Aorta (tissue), 5 donors: ENCODE data around the gene PLXNA1. TPM values are rescaled to one million over a fixed set of nuclear protein-coding genes. Genes with fewer than 3 reads are reported as not detected.
A peak's percentile ranks its signal among the peaks of the same experiment; 100 is the strongest.

Experiments
- ATAC-seq: fragments of 200-7000 bp; cut with Tn5 transposase; one replicate; pipeline ENCODE4 v1.9.1; 2022; ENCODE audit warnings: moderate library complexity; ENCODE audit not compliant: low FRiP score
- DNase-seq, 2 donors: peaks; one replicate each; pipeline ENCODE4 v3.0.0-alpha.2; 2020
- H3K27ac ChIP-seq, 2 donors: one replicate each; pipeline ENCODE4 v1.5.1; 2013; ENCODE audit warnings: low read length in 2 of 2, mild to moderate bottlenecking in 2 of 2, moderate library complexity in 2 of 2, control low read depth in 1 of 2, inconsistent platforms in 1 of 2, low read depth in 1 of 2
- H3K27me3 ChIP-seq, 2 donors: one replicate each; pipeline ENCODE4 v1.6.1; 2013; ENCODE audit warnings: control low read depth in 1 of 2, low read length in 1 of 2, mild to moderate bottlenecking in 1 of 2, moderate library complexity in 1 of 2; ENCODE audit not compliant: insufficient read depth in 2 of 2, control insufficient read depth in 1 of 2
- H3K36me3 ChIP-seq, 2 donors: one replicate each; pipeline ENCODE4 v1.6.1; 2013; ENCODE audit warnings: control low read depth in 1 of 2, low read length in 1 of 2, mild to moderate bottlenecking in 1 of 2; ENCODE audit not compliant: insufficient read depth in 2 of 2, control insufficient read depth in 1 of 2
- H3K4me1 ChIP-seq, 2 donors: one replicate each; pipeline ENCODE4 v1.6.1; 2013; ENCODE audit warnings: low read length in 2 of 2, control low read depth in 1 of 2, mild to moderate bottlenecking in 1 of 2, moderate library complexity in 1 of 2; ENCODE audit not compliant: insufficient read depth in 2 of 2, control insufficient read depth in 1 of 2
- H3K4me3 ChIP-seq, 2 donors: one replicate each; pipeline ENCODE4 v1.5.1; 2013; ENCODE audit warnings: low read length in 2 of 2, control low read depth in 1 of 2, mild to moderate bottlenecking in 1 of 2
- H3K9me3 ChIP-seq: one replicate; pipeline ENCODE4 v1.6.1; 2013; ENCODE audit warnings: mild to moderate bottlenecking, low read length; ENCODE audit not compliant: control insufficient read depth
- WGBS, 2 donors: extraction: QIAGEN DNeasy Blood & Tissue Kit; methylation state at CpG; one replicate each; pipeline ENCODE4 v1.1.7; 2013; 5-methylcytosine and 5-hydroxymethylcytosine counted together
- intact Hi-C, 2 donors: fragments of 100-400 bp; cut with DNase I; formaldehyde crosslinking; loops; one replicate each; pipeline versions ENCODE4 v1.14.2 to v1.15.0; 2022
- polyA plus RNA-seq, 2 donors: library from polyadenylated mRNA; stranded (reverse); fragments of 200-250 nt; gene quantifications; one replicate each; pipeline ENCODE4 v1.2.3, GENCODE V29; 2013
- total RNA-seq, 2 donors: library from RNA; stranded (reverse); fragmentation: NEBNext Ultra II Directional; extraction: Animal tissue kit (Norgen Biotek cat#: 25700); gene quantifications; one replicate each; pipeline ENCODE4 v1.2.1, GENCODE V29; 2021
- donor health status: healthy with polysubstance abuse.
- donor health status: Bipolar disorder and iron deficiency.
- donor health status: DM: no; HTN: no; CAD: no.
- donor health status: DM: no; HTN: no; CAD: no.
- donor health status: DM: yes; HTN: yes; CAD: no.

The PLXNA1 gene
- total and polyA plus RNA-seq, 4 donors = 6.0 to 51.3 (median 21.3) TPM

DNA sequence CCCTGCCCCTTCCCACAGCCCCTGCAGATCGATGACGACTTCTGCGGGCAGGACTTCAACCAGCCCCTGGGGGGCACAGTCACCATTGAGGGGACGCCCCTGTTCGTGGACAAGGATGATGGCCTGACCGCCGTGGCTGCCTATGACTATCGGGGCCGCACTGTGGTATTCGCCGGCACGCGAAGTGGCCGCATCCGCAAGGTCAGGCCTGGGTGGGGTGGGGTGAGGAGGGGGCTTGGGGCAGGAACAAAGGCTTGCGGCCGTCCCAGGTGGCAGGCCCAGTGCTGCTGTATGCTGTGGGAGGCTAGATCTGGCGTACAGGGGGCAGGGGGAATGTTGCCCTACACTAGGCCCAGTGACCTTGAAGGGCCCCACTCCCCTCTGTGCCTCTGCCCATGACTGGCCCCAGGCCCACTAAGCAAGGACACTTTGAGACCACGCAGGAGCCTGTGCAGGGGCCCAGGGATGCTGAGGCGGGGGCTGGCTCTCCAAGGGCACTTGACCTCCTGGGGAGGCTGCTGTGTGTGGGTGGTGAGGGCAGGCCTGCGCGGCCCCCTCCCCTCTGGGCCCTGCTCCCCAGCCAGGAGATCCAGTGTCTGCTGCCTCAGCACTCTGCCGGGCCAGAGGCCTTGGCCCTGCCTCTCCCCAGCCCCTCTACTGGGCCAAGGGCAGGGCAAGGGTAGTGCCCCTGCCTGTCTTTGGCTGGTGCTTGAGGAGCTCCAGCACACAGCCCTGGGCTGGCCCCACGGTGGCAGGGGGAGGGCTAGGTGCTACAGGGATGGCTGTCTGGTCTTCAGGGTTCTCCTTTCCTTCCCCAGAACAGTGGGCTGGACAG, 8.7 kb downstream of the PLXNA1 start:
- H3K27ac ChIP-seq = peak overlapping the region in 1 of 2 donors; percentile 7
- intact Hi-C loops = no loop called here
- 87 to 88% methylated on average over 24 of the region's 24 CpGs for WGBS, 2 donors
- no peak for ATAC-seq
- no peak for DNase-seq
- no peaks in the 10 kb centered on the region for H3K9me3 ChIP-seq
- peaks cover 0 to 4% of the 10 kb centered on the region in 2 donors for H3K4me1 ChIP-seq
- no peak overlapping the region for H3K4me3 ChIP-seq
- no peaks in the 10 kb centered on the region for H3K36me3 ChIP-seq
- H3K27me3 ChIP-seq = no peaks in the 10 kb centered on the region

DNA sequence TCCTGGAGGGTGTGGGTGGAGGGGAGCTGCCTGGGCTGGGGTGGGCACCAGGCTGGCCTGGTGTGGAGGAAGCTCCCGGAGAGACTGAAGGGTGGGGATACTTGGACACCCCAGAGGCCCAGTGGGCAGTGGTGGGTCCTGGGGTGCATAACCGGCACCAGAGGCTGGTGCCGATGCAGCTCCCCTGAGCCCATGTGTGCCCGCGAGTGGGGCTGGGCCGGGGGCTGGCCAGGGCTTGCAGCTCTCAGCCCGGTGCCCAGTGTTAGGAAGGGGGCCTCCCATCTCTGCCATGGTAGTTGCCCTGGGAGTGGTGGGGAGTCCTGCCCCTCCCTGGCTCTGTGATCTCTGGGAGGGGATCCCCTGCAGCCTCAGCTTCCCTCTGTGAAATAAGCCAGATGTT, 9.3 kb downstream of the PLXNA1 start:
- H3K4me3 ChIP-seq = no peak overlapping the region
- intact Hi-C loops = no loop called here
- WGBS, 2 donors = 87 to 90% methylated on average over 6 to 7 of the region's 7 CpGs
- H3K27ac ChIP-seq = peak overlapping the region in 1 of 2 donors; percentile 7
- H3K4me1 ChIP-seq = peaks cover 0 to 4% of the 10 kb centered on the region in 2 donors
- H3K27me3 ChIP-seq = no peaks in the 10 kb centered on the region
- DNase-seq = no peak
- no peaks in the 10 kb centered on the region for H3K36me3 ChIP-seq
- no peak for ATAC-seq
- H3K9me3 ChIP-seq = no peaks in the 10 kb centered on the region

DNA sequence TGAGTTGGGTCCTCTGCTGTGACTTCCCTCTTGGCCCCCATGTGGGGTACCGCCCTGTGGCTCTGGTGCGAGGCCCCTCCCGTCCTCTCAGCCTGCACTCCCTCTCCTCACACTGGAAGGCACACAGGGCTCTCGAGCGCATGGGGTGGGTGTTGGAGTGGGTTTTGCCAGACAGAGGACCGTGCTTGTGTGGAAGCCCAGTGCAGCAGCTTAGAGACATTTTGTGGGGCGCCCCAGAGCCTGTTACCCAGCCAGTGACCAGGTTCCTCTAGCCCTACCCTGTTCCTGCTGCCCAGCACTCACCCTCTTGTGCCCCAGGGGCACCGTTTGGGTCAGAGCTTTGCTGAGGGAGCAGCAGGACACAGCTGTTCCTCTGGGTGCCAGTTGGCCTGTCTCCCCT, 9.9 kb downstream of the PLXNA1 start:
- Histone ChIP-seq H3K36me3 (no peaks in the 10 kb centered on the region), H3K4me1 (peaks cover 0 to 4% of the 10 kb centered on the region in 2 donors), H3K27me3 (no peaks in the 10 kb centered on the region), H3K4me3 (no peak overlapping the region), H3K9me3 (no peaks in the 10 kb centered on the region), H3K27ac (peak overlapping the region in 1 of 2 donors; percentile 11)
- DNase-seq (no peak), ATAC-seq (no peak)
- intact Hi-C loops = no loop called here
- 88 to 89% methylated on average over 8 of the region's 8 CpGs for WGBS, 2 donors

DNA sequence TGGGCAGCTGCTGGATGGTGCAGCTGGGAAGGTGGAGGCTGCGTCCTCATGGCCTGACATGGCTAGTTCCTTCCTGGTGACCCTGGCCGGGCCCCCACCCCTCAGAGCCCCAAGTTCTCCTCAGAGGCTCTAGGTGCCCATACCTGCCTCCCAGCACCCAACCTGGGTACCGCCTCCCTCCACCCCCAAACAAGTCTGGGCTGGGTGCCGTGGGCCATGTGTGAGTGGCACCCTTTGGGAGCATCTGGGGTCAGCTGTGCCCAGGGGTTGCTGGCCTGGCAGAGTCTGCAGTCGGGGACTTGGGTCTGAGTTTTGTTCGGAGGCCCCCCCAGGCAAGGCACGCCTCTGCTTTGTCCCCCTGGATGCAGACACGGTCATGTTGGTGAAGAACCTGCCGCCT, 10.5 kb downstream of the PLXNA1 start:
- WGBS, 2 donors = 88 to 96% methylated on average over 9 of the region's 9 CpGs

DNA sequence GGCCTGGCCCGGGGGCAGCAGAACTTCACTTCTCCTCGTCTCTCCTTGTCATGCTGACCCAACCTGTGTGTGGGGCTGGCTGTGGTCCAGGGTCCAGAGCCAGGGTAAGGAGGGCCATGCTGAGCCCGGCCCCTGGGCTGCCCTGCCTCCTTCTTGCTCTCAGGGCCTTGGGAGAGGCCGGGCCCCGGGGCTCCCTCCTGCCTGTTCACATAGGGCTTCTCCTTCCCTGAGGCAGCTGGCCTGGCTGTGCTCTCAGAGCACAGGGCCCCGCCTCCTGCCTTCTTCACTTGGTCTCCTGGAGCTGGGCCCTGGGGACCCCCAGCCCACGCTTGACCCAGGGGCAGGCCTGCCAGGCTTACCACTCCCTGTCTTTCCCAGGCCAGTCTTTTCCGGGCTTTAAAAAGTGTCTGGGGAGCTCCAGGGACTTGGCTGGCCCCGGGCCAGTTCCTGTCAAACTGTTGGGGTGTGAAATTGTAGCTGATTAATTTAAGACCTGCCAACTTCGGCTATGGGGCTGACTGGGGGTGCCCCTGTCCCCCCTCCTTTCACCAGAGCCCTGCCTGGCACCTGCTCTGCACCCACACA, 11.8 kb downstream of the PLXNA1 start:
- Histone ChIP-seq H3K27ac (peak overlapping the region; percentile 53 to 84), H3K36me3 (no peaks in the 10 kb centered on the region), H3K27me3 (no peaks in the 10 kb centered on the region), H3K4me3 (no peak overlapping the region), H3K4me1 (peaks cover 0 to 4% of the 10 kb centered on the region in 2 donors), H3K9me3 (no peaks in the 10 kb centered on the region)
- DNase-seq = no peak
- peak; percentile 5 for ATAC-seq
- WGBS, 2 donors = 3 to 6% methylated on average over 9 to 10 of the region's 10 CpGs
- intact Hi-C loops = loop anchor here in 1 of 2 donors (5.0 kb wide), 1 partner anchor 553 kb away; no protein-coding TSS in a partner anchor

More for the DNA sequence above, 10.5 kb downstream of the PLXNA1 start:
- no peak for DNase-seq
- no peak for ATAC-seq
- Histone ChIP-seq H3K27me3 (no peaks in the 10 kb centered on the region), H3K4me1 (peaks cover 0 to 4% of the 10 kb centered on the region in 2 donors), H3K4me3 (no peak overlapping the region), H3K36me3 (no peaks in the 10 kb centered on the region), H3K27ac (no peak overlapping the region), H3K9me3 (no peaks in the 10 kb centered on the region)
- intact Hi-C loops = no loop called here

DNA sequence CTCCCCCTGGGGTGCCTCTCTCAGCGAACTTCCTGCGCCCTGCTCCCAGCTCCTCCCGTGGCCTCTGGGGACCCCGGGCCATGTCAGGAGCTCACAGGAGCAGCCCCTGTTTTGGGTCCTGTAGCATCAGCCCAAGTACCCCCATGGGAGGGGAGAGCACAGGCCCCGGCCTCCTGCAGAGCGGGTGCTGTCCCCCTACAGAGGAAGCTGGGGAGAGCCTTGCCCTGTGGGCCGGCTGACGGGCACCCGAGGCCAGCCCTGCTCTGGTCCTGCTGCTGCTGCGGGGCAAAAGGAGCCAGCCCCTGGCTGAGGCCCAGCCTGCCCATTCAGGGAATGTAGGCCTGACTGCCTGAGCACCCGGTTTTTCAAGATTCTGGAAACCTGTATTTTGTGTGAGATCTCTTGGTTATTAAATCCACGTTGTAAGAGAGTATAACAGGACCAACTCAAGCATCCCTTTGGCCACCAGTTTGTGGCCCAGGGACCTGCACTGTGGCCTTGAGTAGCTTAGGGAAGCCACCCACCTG, 12.4 kb downstream of the PLXNA1 start:
- Histone ChIP-seq H3K4me3 (no peak overlapping the region), H3K27me3 (no peaks in the 10 kb centered on the region), H3K27ac (peak overlapping the region; percentile 53 to 84), H3K9me3 (no peaks in the 10 kb centered on the region), H3K4me1 (peaks cover 0 to 4% of the 10 kb centered on the region in 2 donors), H3K36me3 (no peaks in the 10 kb centered on the region)
- intact Hi-C loops = loop anchor here in 1 of 2 donors (5.0 kb wide), 1 partner anchor 552 kb away; no protein-coding TSS in a partner anchor
- ATAC-seq = no peak
- no peak for DNase-seq
- 11 to 18% methylated on average over 12 of the region's 12 CpGs for WGBS, 2 donors

DNA sequence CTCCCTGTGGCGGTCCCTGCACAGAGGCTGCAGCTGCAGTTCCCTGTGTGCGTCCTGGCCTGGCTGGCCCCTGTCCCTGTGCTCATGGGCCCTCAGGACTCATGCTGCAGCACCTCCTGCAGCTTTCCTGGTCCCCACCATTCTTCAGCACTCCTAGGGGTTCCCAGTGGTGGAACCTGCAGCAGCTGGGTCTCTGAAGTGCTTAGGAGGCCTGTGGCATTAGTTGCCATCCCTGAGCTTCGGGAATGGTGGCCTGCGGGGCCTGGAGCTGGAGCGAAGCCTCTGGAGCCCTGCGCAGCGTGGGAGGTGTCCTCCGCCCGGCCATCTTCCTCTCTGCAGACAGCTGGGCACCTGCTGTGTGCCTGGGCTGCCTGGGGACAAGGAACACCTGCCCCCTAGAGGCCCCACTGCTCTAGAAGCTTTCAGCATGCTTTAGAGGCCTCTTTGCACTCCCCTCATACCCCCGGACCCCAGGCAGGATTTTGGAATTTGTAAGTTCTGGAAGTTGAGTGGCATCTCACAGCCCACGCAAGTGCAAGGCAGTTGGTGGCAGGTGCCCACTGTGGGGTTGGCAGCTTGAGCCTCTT, 13.1 kb downstream of the PLXNA1 start:
- Histone ChIP-seq H3K9me3 (no peaks in the 10 kb centered on the region), H3K36me3 (no peaks in the 10 kb centered on the region), H3K27me3 (no peaks in the 10 kb centered on the region), H3K27ac (no peak overlapping the region), H3K4me1 (peaks cover 0 to 4% of the 10 kb centered on the region in 2 donors), H3K4me3 (no peak overlapping the region)
- DNase-seq = no peak
- ATAC-seq = no peak
- intact Hi-C loops = loop anchor here in 1 of 2 donors (5.0 kb wide), 1 partner anchor 551 kb away; no protein-coding TSS in a partner anchor
- 90 to 92% methylated on average over 11 of the region's 11 CpGs for WGBS, 2 donors

DNA sequence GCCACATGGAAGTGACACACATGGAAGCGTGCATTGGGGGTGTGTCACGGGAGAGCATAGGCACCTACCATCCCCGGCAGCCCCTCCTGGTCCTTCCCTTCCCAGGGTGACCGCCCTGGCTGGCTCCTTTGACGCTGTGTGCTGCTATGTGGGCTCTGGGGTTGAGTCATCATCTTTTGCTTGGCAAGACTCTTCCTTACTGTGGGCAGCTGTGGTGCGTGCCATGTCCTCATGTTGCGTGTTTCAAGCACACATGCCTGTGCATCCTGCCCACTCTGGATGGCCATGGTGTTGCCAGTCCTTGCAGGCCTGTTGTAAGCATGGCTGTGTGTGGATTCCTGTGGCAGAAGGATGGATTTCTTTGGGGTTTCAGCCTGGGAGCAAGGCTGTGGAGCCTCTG, 14.0 kb downstream of the PLXNA1 start:
- 19 to 27% methylated on average over 7 of the region's 7 CpGs for WGBS, 2 donors
- intact Hi-C loops = loop anchor here in 1 of 2 donors (5.0 kb wide), 1 partner anchor 550 kb away; no protein-coding TSS in a partner anchor
- Histone ChIP-seq H3K4me3 (no peak overlapping the region), H3K9me3 (no peaks in the 10 kb centered on the region), H3K27me3 (no peaks in the 10 kb centered on the region), H3K27ac (peak overlapping the region in 1 of 2 donors; percentile 50), H3K4me1 (peaks cover 0 to 4% of the 10 kb centered on the region in 2 donors), H3K36me3 (no peaks in the 10 kb centered on the region)
- peak in 1 of 2 donors; percentile 78 for DNase-seq
- no peak for ATAC-seq
